ENCODE results near the gene BIN1.
"Not testable (repeated sequence)": the region's sequence is repeated elsewhere in the genome, so short reads cannot be mapped to it uniquely, and the experiment has no call there.

BIN1 gene

DNA sequence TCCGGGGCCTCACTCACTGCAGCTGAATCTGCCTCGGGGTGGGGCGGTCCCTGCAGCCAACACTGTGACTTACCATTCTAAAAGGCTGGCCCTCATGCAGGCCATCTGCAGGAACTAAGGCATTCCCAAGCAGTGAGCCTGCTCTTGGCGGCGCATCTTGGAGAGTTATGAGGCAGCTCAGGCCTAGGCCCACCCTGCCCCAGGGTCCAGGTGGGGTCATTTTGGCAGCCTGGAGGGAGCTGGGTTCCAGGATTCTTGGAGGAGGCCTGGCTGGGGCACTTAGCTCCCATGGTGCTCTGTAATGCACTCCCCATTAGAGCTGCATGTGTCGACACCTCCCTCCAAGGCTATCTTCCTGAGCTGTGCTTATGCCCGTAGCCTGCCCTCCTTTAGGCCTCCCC is 14.8 kb upstream of the BIN1 start:
- TF ChIP-seq PAX5 (IDR thresholded peaks at IDR 0.05; ENCODE audit: insufficient read depth, low read length, severe bottlenecking) = no peak
- TF ChIP-seq POU2F2 (IDR thresholded peaks at IDR 0.05; ENCODE audit: low read depth, low read length) = no peak
- no peak for TF ChIP-seq POLR2A (IDR thresholded peaks at IDR 0.05; ENCODE audit: low read depth, low read length)
- FAIRE-seq (no peak), DNase-seq (ENCODE audit: insufficient read length, low spot score) (no peak)

DNA sequence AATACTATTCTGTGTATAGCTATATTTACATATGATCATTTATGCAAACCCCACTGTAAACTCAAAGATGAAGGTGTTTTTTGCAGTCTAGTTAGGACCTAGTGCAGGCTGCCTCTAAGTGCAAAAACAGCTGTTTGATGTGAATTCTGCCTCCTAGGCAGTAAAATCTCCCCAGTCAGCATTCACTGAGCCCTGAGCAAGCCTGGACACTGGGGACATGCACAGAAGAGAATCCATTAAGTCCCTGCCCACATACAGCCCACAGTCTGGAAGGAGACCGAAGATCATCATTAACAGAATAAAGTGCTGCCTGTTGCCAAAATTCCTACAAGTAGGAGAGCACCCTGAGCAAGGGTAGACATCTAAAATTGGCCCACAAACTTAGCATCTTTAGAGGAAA is 14.4 kb upstream of the BIN1 start:
- FAIRE-seq (no peak), DNase-seq (ENCODE audit: insufficient read length, low spot score) (no peak)
- TF ChIP-seq POLR2A (IDR thresholded peaks at IDR 0.05; ENCODE audit: low read depth, low read length) = no peak

DNA sequence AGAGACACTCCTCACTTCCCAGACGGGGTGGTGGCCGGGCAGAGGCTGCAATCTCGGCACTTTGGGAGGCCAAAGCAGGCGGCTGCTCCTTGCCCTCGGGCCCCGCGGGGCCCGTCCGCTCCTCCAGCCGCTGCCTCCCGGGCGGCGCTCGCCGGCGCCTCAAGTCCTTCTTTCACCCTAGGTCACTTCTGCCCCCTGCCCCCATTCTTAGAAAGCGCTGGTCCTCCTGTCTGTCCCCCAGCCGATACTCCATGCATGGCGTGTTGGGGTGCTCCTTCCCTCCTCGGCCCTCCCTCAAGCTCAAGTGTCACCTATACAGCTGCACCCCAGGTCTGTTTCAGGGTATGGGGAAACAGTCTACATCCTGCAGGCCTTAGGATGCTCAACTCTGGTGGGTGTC is 13.5 kb upstream of the BIN1 start:
- FAIRE-seq; DNase-seq (ENCODE audit: insufficient read length, low spot score): not testable (repeated sequence)

DNA sequence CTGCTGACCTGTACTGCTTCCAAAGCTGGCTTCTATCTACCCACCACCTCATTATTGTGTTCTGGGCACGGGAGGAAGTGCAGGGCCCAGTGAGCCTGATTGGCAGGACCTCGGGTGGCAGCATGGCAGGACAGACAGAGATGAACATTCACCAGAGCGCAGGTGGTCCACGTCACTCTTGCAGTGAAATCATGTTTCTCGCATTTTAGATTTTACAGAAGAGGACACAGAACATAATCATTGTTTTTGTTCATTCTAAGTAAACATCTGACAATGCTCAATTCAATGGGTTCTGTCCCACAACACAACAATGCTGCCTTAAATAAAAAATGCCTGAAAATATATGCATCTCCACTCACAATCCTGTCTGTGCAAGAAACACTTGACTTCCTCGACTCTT is 11.5 kb upstream of the BIN1 start:
- DNase-seq (ENCODE audit: insufficient read length, low spot score) (no peak), FAIRE-seq (no peak)
- TF ChIP-seq PAX5 (IDR thresholded peaks at IDR 0.05; ENCODE audit: insufficient read depth, low read length, severe bottlenecking) (no peak), POLR2AphosphoS5 (IDR thresholded peaks at IDR 0.05; ENCODE audit: low read depth, low read length) (no peak), SPI1 (IDR thresholded peaks at IDR 0.05; ENCODE audit: low read depth, low read length) (no peak), POU2F2 (IDR thresholded peaks at IDR 0.05; ENCODE audit: low read depth, low read length) (no peak), POLR2A (IDR thresholded peaks at IDR 0.05; ENCODE audit: low read depth, low read length) (no peak), TAF1 (IDR thresholded peaks at IDR 0.05; ENCODE audit: low read depth, low read length) (no peak)

DNA sequence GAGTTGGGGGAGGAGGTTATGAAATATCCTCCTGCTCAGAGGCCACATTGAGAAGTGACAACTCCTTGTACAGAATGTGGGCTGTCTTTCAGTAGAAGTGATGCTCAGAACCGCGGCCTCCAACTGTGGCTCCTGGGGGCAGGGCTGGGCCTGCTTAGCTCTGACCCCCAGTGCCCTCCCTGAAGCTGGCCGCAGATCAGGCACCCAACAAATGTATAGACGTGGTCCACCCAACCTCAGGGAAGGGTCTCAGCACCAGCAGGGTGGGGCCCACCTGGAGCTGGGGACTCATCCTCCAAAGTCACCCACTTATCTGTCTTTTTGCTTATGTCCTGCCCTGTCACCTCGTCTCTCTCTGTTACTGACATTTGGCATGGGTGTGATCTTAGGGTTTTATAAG is 11.1 kb upstream of the BIN1 start:
- TF ChIP-seq POLR2AphosphoS5 (IDR thresholded peaks at IDR 0.05; ENCODE audit: low read depth, low read length) (no peak), SPI1 (IDR thresholded peaks at IDR 0.05; ENCODE audit: low read depth, low read length) (no peak), TAF1 (IDR thresholded peaks at IDR 0.05; ENCODE audit: low read depth, low read length) (no peak), PAX5 (IDR thresholded peaks at IDR 0.05; ENCODE audit: insufficient read depth, low read length, severe bottlenecking) (no peak), POU2F2 (IDR thresholded peaks at IDR 0.05; ENCODE audit: low read depth, low read length) (no peak), POLR2A (IDR thresholded peaks at IDR 0.05; ENCODE audit: low read depth, low read length) (no peak)
- FAIRE-seq (no peak), DNase-seq (ENCODE audit: insufficient read length, low spot score) (no peak)

DNA sequence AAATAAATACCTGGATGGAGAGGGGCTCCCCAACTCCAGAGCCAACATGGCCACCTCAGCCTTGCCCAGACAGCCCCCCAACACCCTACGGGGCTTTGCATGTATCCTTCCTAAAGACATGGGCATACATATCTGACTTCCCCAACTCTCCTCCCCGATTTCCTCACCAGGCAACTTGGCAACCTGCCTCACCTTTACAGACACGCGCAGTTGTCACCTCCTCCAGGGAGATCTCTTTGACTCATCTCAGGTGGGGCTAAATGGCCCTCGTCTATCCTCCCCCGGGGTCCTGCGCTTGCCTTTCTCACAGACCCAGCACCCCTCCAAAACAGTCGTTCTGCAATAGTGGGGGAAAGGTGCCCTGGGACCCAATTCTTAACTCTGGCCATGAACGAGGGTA is 10.6 kb upstream of the BIN1 start:
- TF ChIP-seq TAF1 (IDR thresholded peaks at IDR 0.05; ENCODE audit: low read depth, low read length) (no peak), POU2F2 (IDR thresholded peaks at IDR 0.05; ENCODE audit: low read depth, low read length) (no peak), PAX5 (IDR thresholded peaks at IDR 0.05; ENCODE audit: insufficient read depth, low read length, severe bottlenecking) (no peak), SPI1 (IDR thresholded peaks at IDR 0.05; ENCODE audit: low read depth, low read length) (no peak), POLR2AphosphoS5 (IDR thresholded peaks at IDR 0.05; ENCODE audit: low read depth, low read length) (no peak), POLR2A (IDR thresholded peaks at IDR 0.05; ENCODE audit: low read depth, low read length) (no peak)
- no peak for DNase-seq (ENCODE audit: insufficient read length, low spot score)
- FAIRE-seq = no peak

DNA sequence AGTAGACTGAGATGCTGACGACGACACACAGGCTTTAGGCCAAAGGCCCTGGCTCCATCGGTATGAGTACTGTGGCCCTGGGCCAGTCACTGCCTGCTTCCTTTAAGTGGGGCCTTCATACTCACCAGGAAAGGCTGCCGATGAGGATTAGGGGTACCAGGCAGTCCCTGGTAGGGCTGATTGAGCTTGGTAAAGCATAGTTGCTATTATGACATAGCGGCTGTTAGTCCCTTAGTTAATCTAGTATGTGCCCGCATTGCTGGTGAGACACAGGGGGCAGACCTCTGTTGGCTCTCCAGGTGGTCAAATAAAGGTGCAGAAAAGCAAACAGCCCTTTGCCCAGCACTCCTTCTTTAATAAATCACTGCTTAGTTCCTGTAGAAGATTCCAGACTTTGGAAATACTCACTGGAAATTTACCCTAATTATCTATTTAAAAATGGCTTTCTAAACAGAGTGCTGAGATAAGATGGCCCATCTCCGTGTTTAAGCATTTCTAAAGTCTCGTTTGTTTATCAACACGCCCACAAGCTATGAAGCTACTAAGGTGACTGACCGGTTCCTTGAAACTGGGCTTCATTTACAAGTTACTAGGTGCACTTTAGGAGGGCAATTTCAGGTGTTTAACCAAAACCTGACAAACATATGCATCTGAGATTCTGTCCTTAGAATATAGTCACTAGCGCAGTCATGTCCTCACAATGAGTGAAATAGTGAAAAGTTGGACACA is 8.7 kb upstream of the BIN1 start:
- no peak for TF ChIP-seq POLR2A (IDR thresholded peaks at IDR 0.05; ENCODE audit: low read depth, low read length)
- TF ChIP-seq POLR2AphosphoS5 (IDR thresholded peaks at IDR 0.05; ENCODE audit: low read depth, low read length) = no peak
- FAIRE-seq (no peak), DNase-seq (ENCODE audit: insufficient read length, low spot score) (no peak)

DNA sequence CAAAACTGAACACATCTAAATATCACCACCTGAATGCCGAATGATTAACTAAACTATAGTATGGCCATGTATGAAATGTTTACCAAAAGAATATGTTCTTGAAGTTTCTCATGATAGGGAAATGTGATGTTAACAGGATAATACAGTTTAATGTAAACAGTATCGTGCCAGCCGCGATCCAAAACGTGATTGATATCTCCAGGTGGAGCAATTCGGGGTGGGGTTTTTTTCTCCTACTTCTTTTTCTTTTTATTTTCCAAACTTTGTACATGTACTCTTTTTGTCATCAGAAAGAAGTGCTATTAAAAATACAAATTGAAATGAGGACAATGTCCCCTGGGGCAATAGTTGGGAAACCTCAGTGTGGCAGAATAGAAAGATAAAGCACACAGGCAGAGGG is 4.0 kb upstream of the BIN1 start:
- TF ChIP-seq TAF1 (IDR thresholded peaks at IDR 0.05; ENCODE audit: low read depth, low read length) (no peak), POU2F2 (IDR thresholded peaks at IDR 0.05; ENCODE audit: low read depth, low read length) (no peak), POLR2AphosphoS5 (IDR thresholded peaks at IDR 0.05; ENCODE audit: low read depth, low read length) (no peak), POLR2A (IDR thresholded peaks at IDR 0.05; ENCODE audit: low read depth, low read length) (no peak), PAX5 (IDR thresholded peaks at IDR 0.05; ENCODE audit: insufficient read depth, low read length, severe bottlenecking) (no peak), SPI1 (IDR thresholded peaks at IDR 0.05; ENCODE audit: low read depth, low read length) (no peak)
- DNase-seq (ENCODE audit: insufficient read length, low spot score) = no peak
- FAIRE-seq = no peak

DNA sequence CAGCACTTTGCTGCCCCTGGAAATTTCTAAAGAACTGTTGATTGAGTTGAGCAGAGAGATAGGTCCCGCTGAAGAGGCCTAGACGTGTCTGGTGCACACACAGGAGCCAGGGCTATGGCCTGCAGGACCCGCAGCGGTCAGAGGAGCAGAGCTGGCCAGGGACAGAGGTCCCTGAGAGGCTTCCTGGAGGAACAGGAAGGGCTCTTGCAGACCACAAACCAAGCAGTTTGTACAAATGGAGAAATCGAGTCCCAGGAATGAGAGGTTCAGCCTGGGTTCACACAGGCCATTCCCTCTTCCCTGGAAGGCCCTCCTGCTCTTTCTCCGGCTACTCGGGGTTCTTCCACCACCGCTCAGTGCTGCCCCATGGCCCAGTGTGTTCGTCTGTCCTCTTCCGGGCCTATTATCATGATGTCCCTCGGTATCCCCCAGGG is 1.2 kb upstream of the BIN1 start:
- FAIRE-seq = no peak

DNA sequence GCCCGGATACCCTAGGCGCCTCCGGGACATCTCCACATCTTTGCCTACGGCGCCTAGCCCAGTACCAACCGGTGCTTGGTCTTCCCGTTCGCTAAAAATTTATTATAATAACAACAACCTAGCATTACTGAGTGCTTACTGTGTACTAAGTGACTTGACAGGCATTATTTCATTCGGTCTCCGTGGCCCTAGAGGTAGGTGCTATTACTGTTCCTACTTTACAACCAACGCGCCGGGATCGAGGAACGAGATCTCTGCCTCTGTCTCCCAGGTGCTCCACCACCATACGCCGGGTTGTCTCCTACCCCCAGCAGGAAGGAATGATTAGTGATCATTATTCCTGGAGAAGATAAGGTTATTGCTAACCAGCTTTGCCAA is 657 bp upstream of the BIN1 start:
- DNase-seq (ENCODE audit: insufficient read length, low spot score) (no peak), FAIRE-seq (no peak)
- TF ChIP-seq SPI1 (IDR thresholded peaks at IDR 0.05; ENCODE audit: low read depth, low read length) = no peak
- no peak for TF ChIP-seq POU2F2 (IDR thresholded peaks at IDR 0.05; ENCODE audit: low read depth, low read length)
- TF ChIP-seq POLR2A (IDR thresholded peaks at IDR 0.05; ENCODE audit: low read depth, low read length) = no peak
- no peak for TF ChIP-seq PAX5 (IDR thresholded peaks at IDR 0.05; ENCODE audit: insufficient read depth, low read length, severe bottlenecking)
- TF ChIP-seq POLR2AphosphoS5 (IDR thresholded peaks at IDR 0.05; ENCODE audit: low read depth, low read length) = no peak
- TF ChIP-seq TAF1 (IDR thresholded peaks at IDR 0.05; ENCODE audit: low read depth, low read length) = no peak

More for the DNA sequence above, 1.2 kb upstream of the BIN1 start:
- TF ChIP-seq POLR2AphosphoS5 (IDR thresholded peaks at IDR 0.05; ENCODE audit: low read depth, low read length) = no peak
- TF ChIP-seq SPI1 (IDR thresholded peaks at IDR 0.05; ENCODE audit: low read depth, low read length) = no peak
- no peak for TF ChIP-seq TAF1 (IDR thresholded peaks at IDR 0.05; ENCODE audit: low read depth, low read length)
- no peak for TF ChIP-seq POLR2A (IDR thresholded peaks at IDR 0.05; ENCODE audit: low read depth, low read length)
- no peak for TF ChIP-seq PAX5 (IDR thresholded peaks at IDR 0.05; ENCODE audit: insufficient read depth, low read length, severe bottlenecking)
- no peak for TF ChIP-seq POU2F2 (IDR thresholded peaks at IDR 0.05; ENCODE audit: low read depth, low read length)
- no peak for DNase-seq (ENCODE audit: insufficient read length, low spot score)

All from GM12891 (cell line).